Muscle of leg (tissue), 11 donors: Measurements from ENCODE around the gene GZMB. TPM values are rescaled to one million over a fixed set of nuclear protein-coding genes. Genes with fewer than 3 reads are reported as not detected.
A peak's percentile ranks its signal among the peaks of the same experiment; 100 is the strongest.
"Not testable (repeated sequence)": the region's sequence is repeated elsewhere in the genome, so short reads cannot be mapped to it uniquely, and the experiment has no call there.

ENCODE experiments used
- DNase-seq: peaks from one replicate; pipeline ENCODE4 v3.0.0; 2013
- H3K27ac ChIP-seq: one replicate; pipeline ENCODE4 v1.5.1; 2013; ENCODE audit warnings: mild to moderate bottlenecking, low read length, control low read depth
- H3K27me3 ChIP-seq: one replicate; pipeline ENCODE4 v1.6.1; 2013; ENCODE audit warnings: low read length; ENCODE audit not compliant: control insufficient read depth, insufficient read depth
- H3K36me3 ChIP-seq: one replicate; pipeline ENCODE4 v1.6.1; 2013; ENCODE audit warnings: low read length; ENCODE audit not compliant: control insufficient read depth, insufficient read depth
- H3K4me1 ChIP-seq: one replicate; pipeline ENCODE4 v1.6.1; 2013; ENCODE audit warnings: low read length; ENCODE audit not compliant: control insufficient read depth, insufficient read depth
- H3K4me3 ChIP-seq: one replicate; pipeline ENCODE4 v1.5.1; 2013; ENCODE audit warnings: low read length, control low read depth
- H3K9me3 ChIP-seq: replicated peaks from 2 replicates; pipeline ENCODE4 v1.6.1; 2013; ENCODE audit warnings: low read depth, low read length; ENCODE audit not compliant: control insufficient read depth
- WGBS: methylation state at CpG from one replicate; pipeline ENCODE4 v1.1.5; 2013; ENCODE audit warnings: missing lambda C conversion rate; ENCODE audit not compliant: insufficient coverage; 5-methylcytosine and 5-hydroxymethylcytosine counted together
- polyA plus RNA-seq, 8 donors: library from polyadenylated mRNA; unstranded; fragments of 120-200 nt; gene quantifications; one replicate each; pipeline versions ENCODE4 v1.2.1 to v1.2.3, GENCODE V29; 2013; ENCODE audit warnings: inconsistent platforms in 1 of 8, low replicate concordance in 1 of 8; ENCODE audit not compliant: insufficient read length in 8 of 8, insufficient read depth in 1 of 8
- total RNA-seq: library from RNA; stranded (reverse); fragments of 120-200 nt; gene quantifications from one replicate; pipeline ENCODE4 v1.2.4, GENCODE V29; 2013

GZMB gene
- total and polyA plus RNA-seq, 9 donors: 0.22 to 0.82 (median 0.34) TPM

- Histone ChIP-seq H3K4me1 (no peaks in the 10 kb centered on the region), H3K4me3 (no peak overlapping the region), H3K9me3 (no peaks in the 10 kb centered on the region), H3K27ac (no peak overlapping the region), H3K36me3 (no peaks in the 10 kb centered on the region), H3K27me3 (no peaks in the 10 kb centered on the region)
- no peak for DNase-seq
- no CpG with 5 or more reads among the region's 1 CpG for WGBS
Measured at GRCh38 chr14:24670594-24670993, 36.6 kb upstream of the GZMB start.

- Histone ChIP-seq H3K4me3 (no peak overlapping the region), H3K9me3 (no peaks in the 10 kb centered on the region), H3K36me3 (no peaks in the 10 kb centered on the region), H3K27ac (no peak overlapping the region), H3K4me1 (no peaks in the 10 kb centered on the region), H3K27me3 (no peaks in the 10 kb centered on the region)
- WGBS: no CpG with 5 or more reads among the region's 1 CpG
- peak; percentile 75 for DNase-seq
Measured at GRCh38 chr14:24669651-24670050, 35.7 kb upstream of the GZMB start.

- WGBS: no CpG with 5 or more reads among the region's 4 CpGs
- DNase-seq: no peak
- no peaks in the 10 kb centered on the region for H3K27me3 ChIP-seq
- H3K4me3 ChIP-seq: no peak overlapping the region
- H3K27ac ChIP-seq: no peak overlapping the region
- H3K9me3 ChIP-seq: no peaks in the 10 kb centered on the region
- no peaks in the 10 kb centered on the region for H3K4me1 ChIP-seq
- H3K36me3 ChIP-seq: no peaks in the 10 kb centered on the region
Measured at GRCh38 chr14:24665440-24665991, 31.5 kb upstream of the GZMB start.

GRCh38 chr14:24664366-24664765 is 30.4 kb upstream of the GZMB start:
- 68% methylated on average over 3 of the region's 4 CpGs for WGBS
- no peak overlapping the region for H3K27ac ChIP-seq
- no peak overlapping the region for H3K4me3 ChIP-seq
- no peaks in the 10 kb centered on the region for H3K4me1 ChIP-seq
- H3K36me3 ChIP-seq: no peaks in the 10 kb centered on the region
- no peaks in the 10 kb centered on the region for H3K27me3 ChIP-seq
- no peak for DNase-seq
- H3K9me3 ChIP-seq: no peaks in the 10 kb centered on the region

GRCh38 chr14:24662753-24663152 is 28.8 kb upstream of the GZMB start:
- Histone ChIP-seq H3K27ac (no peak overlapping the region), H3K9me3 (no peaks in the 10 kb centered on the region), H3K27me3 (no peaks in the 10 kb centered on the region), H3K36me3 (no peaks in the 10 kb centered on the region), H3K4me3 (no peak overlapping the region), H3K4me1 (no peaks in the 10 kb centered on the region)
- peak; percentile 73 for DNase-seq
- 31% methylated on average over 2 of the region's 5 CpGs for WGBS

- DNase-seq: no peak
- 80% methylated on average over 1 of the region's 9 CpGs for WGBS
- Histone ChIP-seq H3K9me3 (no peaks in the 10 kb centered on the region), H3K36me3 (no peaks in the 10 kb centered on the region), H3K27ac (no peak overlapping the region), H3K27me3 (no peaks in the 10 kb centered on the region), H3K4me3 (no peak overlapping the region), H3K4me1 (no peaks in the 10 kb centered on the region)
Measured at GRCh38 chr14:24659916-24660570, 26.1 kb upstream of the GZMB start.

GRCh38 chr14:24648361-24648760 is 14.4 kb upstream of the GZMB start:
- H3K27me3 ChIP-seq, H3K4me1 ChIP-seq, H3K36me3 ChIP-seq, H3K9me3 ChIP-seq, H3K4me3 ChIP-seq, DNase-seq, H3K27ac ChIP-seq: not testable (repeated sequence)
- WGBS: no CpG with 5 or more reads among the region's 1 CpG

- H3K27ac ChIP-seq: no peak overlapping the region
- H3K27me3 ChIP-seq: no peaks in the 10 kb centered on the region
- H3K36me3 ChIP-seq: no peaks in the 10 kb centered on the region
- no peak for DNase-seq
- no peaks in the 10 kb centered on the region for H3K4me1 ChIP-seq
- 86% methylated on average over 1 of the region's 3 CpGs for WGBS
- no peak overlapping the region for H3K4me3 ChIP-seq
- no peaks in the 10 kb centered on the region for H3K9me3 ChIP-seq
Measured at GRCh38 chr14:24639905-24640304, 5.9 kb upstream of the GZMB start.

GRCh38 chr14:24639270-24639669 is 5.3 kb upstream of the GZMB start:
- Histone ChIP-seq H3K36me3 (no peaks in the 10 kb centered on the region), H3K4me1 (no peaks in the 10 kb centered on the region), H3K9me3 (no peaks in the 10 kb centered on the region), H3K27me3 (no peaks in the 10 kb centered on the region), H3K4me3 (no peak overlapping the region), H3K27ac (no peak overlapping the region)
- WGBS: 96% methylated on average over 3 of the region's 3 CpGs
- no peak for DNase-seq

GRCh38 chr14:24633353-24633752 is 637 bp downstream of the GZMB start:
- 86% methylated on average over 1 of the region's 1 CpG for WGBS
- Histone ChIP-seq H3K27ac (no peak overlapping the region), H3K9me3 (no peaks in the 10 kb centered on the region), H3K4me1 (peaks cover 6% of the 10 kb centered on the region), H3K4me3 (no peak overlapping the region), H3K36me3 (no peaks in the 10 kb centered on the region), H3K27me3 (no peaks in the 10 kb centered on the region)
- DNase-seq: no peak

- DNase-seq: no peak
- H3K4me3 ChIP-seq: no peak overlapping the region
- WGBS: 35% methylated on average over 4 of the region's 6 CpGs
Measured at GRCh38 chr14:24632761-24633160, 1.2 kb downstream of the GZMB start.

More at GRCh38 chr14:24632761-24633160, 1.2 kb downstream of the GZMB start:
- H3K36me3 ChIP-seq: no peaks in the 10 kb centered on the region
- H3K9me3 ChIP-seq: no peaks in the 10 kb centered on the region
- H3K27ac ChIP-seq: no peak overlapping the region
- H3K27me3 ChIP-seq: no peaks in the 10 kb centered on the region
- H3K4me1 ChIP-seq: peaks cover 6% of the 10 kb centered on the region
